K562 (cell line): ENCODE results near the gene MINPP1. TPM values are rescaled to one million over a fixed set of nuclear protein-coding genes. Genes with fewer than 3 reads are reported as not detected.
A peak's percentile ranks its signal among the peaks of the same experiment; 100 is the strongest.

ENCODE experiments used
- CBFA2T3 ChIP-seq: fragments of 450-650 bp; IDR thresholded peaks from 2 replicates; pipeline ENCODE4 v1.6.1; 2017
- CBX5 ChIP-seq: IDR thresholded peaks from 2 replicates; pipeline ENCODE4 v1.6.1; 2014; ENCODE audit warnings: low read depth, borderline replicate concordance
- E2F8 ChIP-seq: fragments of 450-650 bp; IDR thresholded peaks from 2 replicates; pipeline ENCODE4 v1.7.1; 2018; ENCODE audit warnings: mild to moderate bottlenecking, low read depth; ENCODE audit not compliant: partially characterized antibody
- EP300 ChIP-seq: IDR thresholded peaks from 2 replicates; pipeline ENCODE4 v1.6.1; 2012; ENCODE audit warnings: low read length, improper control_type of control experiment
- FOXA1 ChIP-seq: fragments of 450-650 bp; IDR thresholded peaks from 2 replicates; pipeline ENCODE4 v1.6.1; 2016; ENCODE audit warnings: mild to moderate bottlenecking, borderline replicate concordance
- FOXK2 ChIP-seq, 2 experiments: fragments of 450-650 bp; IDR thresholded peaks in 1 of 2; conservative IDR thresholded peaks in 1 of 2; 2 replicates each; pipeline ENCODE4 v1.6.1; 2016; ENCODE audit warnings: low read depth in 2 of 2, mild to moderate bottlenecking in 1 of 2
- GTF2A2 ChIP-seq: IDR thresholded peaks from 2 replicates; pipeline ENCODE4 v1.6.1; 2016; ENCODE audit warnings: mild to moderate bottlenecking, missing genetic modification characterization, missing compliant biosample characterization
- HIVEP1 ChIP-seq: fragments of 250-450 bp; sonication (Bioruptor Pico); IDR thresholded peaks from 2 replicates; pipeline ENCODE4 v1.4.0; 2020; ENCODE audit warnings: mild to moderate bottlenecking
- NCOA4 ChIP-seq: fragments of 450-650 bp; IDR thresholded peaks from 2 replicates; pipeline ENCODE4 v1.6.1; 2018; ENCODE audit warnings: mild to moderate bottlenecking; ENCODE audit not compliant: partially characterized antibody
- PRMT5 ChIP-seq: sonication (generic); formaldehyde crosslinking; IDR thresholded peaks from 2 replicates; pipeline ENCODE4 v1.5.0; 2020; ENCODE audit warnings: missing genetic modification reagents
- RBM17 ChIP-seq: fragments of 200-400 bp; formaldehyde crosslinking; IDR thresholded peaks from 2 replicates; pipeline ENCODE4 v1.6.1; 2017; ENCODE audit warnings: low read depth, mild to moderate bottlenecking, low read length, borderline replicate concordance
- TARDBP ChIP-seq: fragments of 450-650 bp; IDR thresholded peaks from 2 replicates; pipeline ENCODE4 v1.6.1; 2016
- THRB ChIP-seq: fragments of 450-650 bp; formaldehyde crosslinking; conservative IDR thresholded peaks from 2 replicates; pipeline ENCODE4 v1.4.0; 2022; ENCODE audit warnings: mild to moderate bottlenecking, missing genetic modification characterization
- ZBTB11 ChIP-seq, 3 experiments: fragments of 200-800 bp in 1 of 3; fragments of 250-450 bp in 1 of 3; fragments of 450-650 bp in 1 of 3; sonication (Bioruptor Pico) in 1 of 3; sonication (Bioruptor generic) in 1 of 3; formaldehyde crosslinking in 1 of 3; IDR thresholded peaks; 2 replicates each; pipeline versions ENCODE4 v1.6.1 to v1.8.0; 2016 to 2022; ENCODE audit warnings: mild to moderate bottlenecking in 2 of 3, missing genetic modification characterization in 2 of 3, missing compliant biosample characterization in 1 of 3, moderate library complexity in 1 of 3
- ZNF140 ChIP-seq: fragments of 250-450 bp; sonication (Bioruptor Pico); IDR thresholded peaks from 2 replicates; pipeline ENCODE4 v1.8.0; 2021; ENCODE audit warnings: moderate library complexity, mild to moderate bottlenecking, inconsistent platforms
- ZNF175 ChIP-seq: fragments of 200-800 bp; sonication (Bioruptor generic); IDR thresholded peaks from 2 replicates; pipeline ENCODE4 v1.6.1; 2016; ENCODE audit warnings: low read depth, mild to moderate bottlenecking, missing genetic modification characterization, missing compliant biosample characterization
- ZNF589 ChIP-seq: fragments of 200-800 bp; sonication (Bioruptor generic); IDR thresholded peaks from 2 replicates; pipeline ENCODE4 v1.6.1; 2016; ENCODE audit warnings: low read depth, missing genetic modification characterization, missing compliant biosample characterization
- ZNF644 ChIP-seq: fragments of 200-800 bp; sonication (Bioruptor generic); IDR thresholded peaks from 2 replicates; pipeline ENCODE4 v1.6.1; 2016; ENCODE audit warnings: low read depth, missing genetic modification characterization, missing compliant biosample characterization
- ZNF766 ChIP-seq: fragments of 200-800 bp; sonication (Bioruptor generic); conservative IDR thresholded peaks from 2 replicates; pipeline ENCODE4 v1.6.1; 2016; ENCODE audit warnings: missing genetic modification characterization, missing compliant biosample characterization
- polyA plus RNA-seq, 8 experiments: library from polyadenylated mRNA; depleted of rRNA in 4 of 8; stranded (reverse) in 5 of 8; unstranded in 3 of 8; fragments of >200 nt; fragmentation: Nextera tagmentation in 2 of 8; fragmentation: Illumina TruSeq in 1 of 8; extraction: Ambion mirVana in 2 of 8; extraction: Trizol in 1 of 8; gene quantifications; 2 replicates each; pipeline versions ENCODE4 v1.2.1 to v1.2.3, GENCODE V29; 2011 to 2014; ENCODE audit warnings: inconsistent platforms in 1 of 8, missing spikeins in 1 of 8
- total RNA-seq, 7 experiments: library from RNA; depleted of rRNA in 6 of 7; stranded (reverse); fragments of >200 nt in 6 of 7; fragmentation: Illumina TruSeq in 2 of 7; extraction: Trizol in 2 of 7; gene quantifications; 2 replicates each; pipeline versions ENCODE4 v1.2.1 to v1.2.3, GENCODE V29; 2011 to 2021; ENCODE audit warnings: low replicate concordance in 1 of 7
- TF ChIP-seq, protein P1 (sequence below): fragments of 450-650 bp; IDR thresholded peaks from 2 replicates; pipeline ENCODE4 v1.6.1; 2017; ENCODE audit warnings: antibody characterized with exemption

MINPP1 gene
- total and polyA plus RNA-seq, 9 of the 15 experiments (the other 6 are each of a cell fraction or from before 2014, with no cell fraction given) = 11.5 to 44.5 (median 27.1) TPM

DNA sequence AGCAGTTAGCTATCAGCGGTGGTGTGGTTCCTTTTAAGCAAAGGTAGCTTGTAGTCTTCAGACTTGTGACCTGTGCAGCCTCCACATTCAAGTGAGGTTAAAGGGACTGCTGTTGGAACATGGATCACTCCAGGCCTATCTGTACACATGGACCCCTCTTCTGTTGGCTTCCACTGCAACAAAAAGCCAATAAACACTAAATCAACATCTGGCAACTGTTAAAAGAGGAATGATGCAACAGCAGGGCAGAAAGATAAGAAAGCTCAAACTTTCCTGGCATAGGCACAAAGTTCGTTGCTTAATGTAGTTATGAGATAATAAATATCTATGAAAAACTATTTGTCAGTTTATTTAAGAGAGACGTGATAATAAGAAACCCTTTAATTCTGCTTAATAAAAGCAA is 4.0 kb upstream of the MINPP1 start (continued):
- TF ChIP-seq RBM17 (no peak), FOXK2 (conservative IDR thresholded peaks at IDR 0.05 in 1 of 2, IDR thresholded peaks at IDR 0.05 in 1 of 2; ENCODE audit: low read depth in 2 of 2) (peak; percentile 81 to 87; a peak in 3 of 4 replicates), ZNF644 (tag) (no peak), EP300 (peak; percentile 96), ZBTB11 (CRISPR knock-in tag; IDR thresholded peaks at IDR 0.05) (peak in 1 of 3 experiments; percentile 76; a peak in 2 of 6 replicates), CBFA2T3 (peak; percentile 95), HIVEP1 (CRISPR knock-in tag) (no peak), E2F8 (no peak), THRB (CRISPR knock-in tag) (no peak), ZNF766 (CRISPR knock-in tag) (peak; percentile 81; the same call in 1 of the 2 replicates), CBX5 (no peak), GTF2A2 (tag) (no peak), ZNF589 (CRISPR knock-in tag) (peak; percentile 80), TARDBP (no peak), ZNF140 (CRISPR knock-in tag) (no peak), PRMT5 (CRISPR knock-in tag) (no peak), FOXA1 (peak; percentile 59; the same call in 1 of the 2 replicates), ZNF175 (peak; percentile 74), NCOA4 (no peak)
- TF ChIP-seq, protein P1, sequence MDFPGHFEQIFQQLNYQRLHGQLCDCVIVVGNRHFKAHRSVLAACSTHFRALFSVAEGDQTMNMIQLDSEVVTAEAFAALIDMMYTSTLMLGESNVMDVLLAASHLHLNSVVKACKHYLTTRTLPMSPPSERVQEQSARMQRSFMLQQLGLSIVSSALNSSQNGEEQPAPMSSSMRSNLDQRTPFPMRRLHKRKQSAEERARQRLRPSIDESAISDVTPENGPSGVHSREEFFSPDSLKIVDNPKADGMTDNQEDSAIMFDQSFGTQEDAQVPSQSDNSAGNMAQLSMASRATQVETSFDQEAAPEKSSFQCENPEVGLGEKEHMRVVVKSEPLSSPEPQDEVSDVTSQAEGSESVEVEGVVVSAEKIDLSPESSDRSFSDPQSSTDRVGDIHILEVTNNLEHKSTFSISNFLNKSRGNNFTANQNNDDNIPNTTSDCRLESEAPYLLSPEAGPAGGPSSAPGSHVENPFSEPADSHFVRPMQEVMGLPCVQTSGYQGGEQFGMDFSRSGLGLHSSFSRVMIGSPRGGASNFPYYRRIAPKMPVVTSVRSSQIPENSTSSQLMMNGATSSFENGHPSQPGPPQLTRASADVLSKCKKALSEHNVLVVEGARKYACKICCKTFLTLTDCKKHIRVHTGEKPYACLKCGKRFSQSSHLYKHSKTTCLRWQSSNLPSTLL = no peak
